ENCODE data around the gene ARTN.

ARTN gene

DNA sequence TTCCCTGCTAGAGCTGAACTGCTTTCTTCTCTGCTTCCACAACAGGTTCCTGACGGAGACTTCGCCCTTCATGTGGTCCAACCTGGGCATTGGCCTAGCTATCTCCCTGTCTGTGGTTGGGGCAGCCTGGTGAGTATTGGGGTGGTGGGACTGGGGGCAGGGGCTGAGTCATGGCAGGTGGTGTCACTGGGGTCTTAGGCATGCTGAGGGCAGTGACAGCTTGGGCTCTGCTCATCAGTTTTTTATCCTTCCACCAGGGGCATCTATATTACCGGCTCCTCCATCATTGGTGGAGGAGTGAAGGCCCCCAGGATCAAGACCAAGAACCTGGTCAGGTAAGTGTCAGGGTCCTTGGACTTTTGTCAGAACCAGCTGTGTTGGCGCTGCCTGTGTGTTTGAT lies 42.4 kb downstream of the ARTN start:
- TF ChIP-seq POLR2A (IDR thresholded peaks at IDR 0.05; ENCODE audit: low read depth, low read length) = no peak
- DNase-seq (ENCODE audit: insufficient read length, low spot score) (no peak), FAIRE-seq (no peak)

DNA sequence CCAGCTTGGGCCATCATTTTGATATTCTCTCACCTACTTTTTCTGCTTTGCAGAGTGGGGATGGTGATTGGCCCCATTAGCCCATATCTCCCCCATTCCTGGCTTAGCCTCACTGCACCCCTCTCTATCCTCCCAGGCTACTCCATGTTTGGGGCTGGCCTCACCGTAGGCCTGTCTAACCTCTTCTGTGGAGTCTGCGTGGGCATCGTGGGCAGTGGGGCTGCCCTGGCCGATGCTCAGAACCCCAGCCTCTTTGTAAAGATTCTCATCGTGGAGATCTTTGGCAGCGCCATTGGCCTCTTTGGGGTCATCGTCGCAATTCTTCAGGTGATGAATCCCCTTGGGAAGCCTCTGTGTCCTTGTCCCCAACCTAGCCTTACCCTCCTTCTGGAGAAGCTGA lies 43.3 kb downstream of the ARTN start:
- FAIRE-seq = no peak
- TF ChIP-seq POLR2A (IDR thresholded peaks at IDR 0.05; ENCODE audit: low read depth, low read length) = no peak

GRCh38 chr1:43977376-43978263 lies 44.0 kb downstream of the ARTN start:
- DNase-seq (ENCODE audit: insufficient read length, low spot score) (no peak), FAIRE-seq (no peak)
- TF ChIP-seq POLR2A (IDR thresholded peaks at IDR 0.05; ENCODE audit: low read depth, low read length) = no peak

More for the DNA sequence above, 43.3 kb downstream of the ARTN start:
- DNase-seq (ENCODE audit: insufficient read length, low spot score) = no peak

DNA sequence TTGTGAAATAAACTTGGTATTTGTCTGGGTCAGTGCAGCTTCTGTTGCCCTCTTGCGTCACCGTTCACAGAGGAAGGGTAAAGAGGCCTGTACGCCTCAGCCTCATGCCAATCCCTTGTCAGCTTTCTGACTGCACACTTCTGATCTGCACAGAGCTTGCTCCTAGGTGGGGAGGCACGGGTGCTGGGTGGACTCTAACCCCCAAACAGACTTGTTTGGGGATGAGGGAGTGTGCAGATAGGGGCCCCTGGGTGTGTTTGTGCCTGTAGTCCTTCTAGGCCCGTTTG lies 44.6 kb downstream of the ARTN start:
- no peak for TF ChIP-seq POLR2A (IDR thresholded peaks at IDR 0.05; ENCODE audit: low read depth, low read length)
- DNase-seq (ENCODE audit: insufficient read length, low spot score) (no peak), FAIRE-seq (no peak)

DNA sequence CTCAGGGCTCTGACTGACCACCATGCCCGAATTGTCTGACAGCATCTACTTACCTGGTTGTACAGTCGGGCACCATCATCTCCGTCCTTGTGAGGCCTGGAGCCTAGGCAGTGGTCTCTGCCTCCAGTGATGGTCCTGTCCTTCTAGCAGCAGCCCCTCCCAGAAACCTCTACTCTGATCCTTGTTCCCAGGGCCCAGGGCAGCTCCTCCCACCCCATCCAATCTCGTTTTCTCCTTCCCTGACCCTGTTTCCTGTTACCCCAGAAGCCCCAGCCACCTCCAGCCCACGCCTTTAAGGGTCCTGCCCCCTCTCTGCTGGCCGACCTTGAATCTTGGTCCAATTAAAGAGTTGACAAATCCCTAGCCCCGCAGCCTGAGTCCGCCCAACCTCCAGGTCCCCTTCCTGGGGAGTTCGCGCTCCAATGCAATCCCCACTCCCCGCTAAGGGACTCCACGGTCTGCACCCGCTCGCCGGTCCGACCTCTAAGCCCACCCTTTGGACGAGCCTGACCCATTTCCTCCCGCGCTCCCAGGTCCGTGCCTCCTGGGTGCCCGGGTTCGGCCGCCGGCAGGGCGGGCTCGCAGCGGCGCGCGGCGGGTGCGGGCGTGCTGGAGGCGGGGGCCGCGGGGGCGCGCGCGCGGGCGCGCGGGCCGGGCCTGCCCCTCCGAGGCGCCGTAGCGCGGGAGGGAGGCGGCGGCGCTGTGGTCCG lies 45.1 kb downstream of the ARTN start, which contains the start of gene B4GALT2:
B4GALT2 (plus strand) TSS at position 660 of the 710 bp plus-strand sequence. CDS start 1,951 bp downstream, outside the sequence.
- FAIRE-seq = no peak
- TF ChIP-seq POLR2A (IDR thresholded peaks at IDR 0.05; ENCODE audit: low read depth, low read length) = no peak
- peak; percentile 78 for DNase-seq (ENCODE audit: insufficient read length, low spot score)

- TF ChIP-seq POLR2A (IDR thresholded peaks at IDR 0.05; ENCODE audit: low read depth, low read length) = 0 out of 2 replicates have a peak, but pooled peaks have one; percentile 4
- DNase-seq (ENCODE audit: insufficient read length, low spot score) (no peak), FAIRE-seq (no peak)
These were observed 45.6 kb downstream of the ARTN start for GRCh38 chr1:43979261-43979527.

GRCh38 chr1:43979528-43980254 lies 46.1 kb downstream of the ARTN start:
- no peak for FAIRE-seq
- DNase-seq (ENCODE audit: insufficient read length, low spot score) = peak; percentile 82
- TF ChIP-seq POLR2A (IDR thresholded peaks at IDR 0.05; ENCODE audit: low read depth, low read length) = no peak; the same call in none of the 2 replicates

DNA sequence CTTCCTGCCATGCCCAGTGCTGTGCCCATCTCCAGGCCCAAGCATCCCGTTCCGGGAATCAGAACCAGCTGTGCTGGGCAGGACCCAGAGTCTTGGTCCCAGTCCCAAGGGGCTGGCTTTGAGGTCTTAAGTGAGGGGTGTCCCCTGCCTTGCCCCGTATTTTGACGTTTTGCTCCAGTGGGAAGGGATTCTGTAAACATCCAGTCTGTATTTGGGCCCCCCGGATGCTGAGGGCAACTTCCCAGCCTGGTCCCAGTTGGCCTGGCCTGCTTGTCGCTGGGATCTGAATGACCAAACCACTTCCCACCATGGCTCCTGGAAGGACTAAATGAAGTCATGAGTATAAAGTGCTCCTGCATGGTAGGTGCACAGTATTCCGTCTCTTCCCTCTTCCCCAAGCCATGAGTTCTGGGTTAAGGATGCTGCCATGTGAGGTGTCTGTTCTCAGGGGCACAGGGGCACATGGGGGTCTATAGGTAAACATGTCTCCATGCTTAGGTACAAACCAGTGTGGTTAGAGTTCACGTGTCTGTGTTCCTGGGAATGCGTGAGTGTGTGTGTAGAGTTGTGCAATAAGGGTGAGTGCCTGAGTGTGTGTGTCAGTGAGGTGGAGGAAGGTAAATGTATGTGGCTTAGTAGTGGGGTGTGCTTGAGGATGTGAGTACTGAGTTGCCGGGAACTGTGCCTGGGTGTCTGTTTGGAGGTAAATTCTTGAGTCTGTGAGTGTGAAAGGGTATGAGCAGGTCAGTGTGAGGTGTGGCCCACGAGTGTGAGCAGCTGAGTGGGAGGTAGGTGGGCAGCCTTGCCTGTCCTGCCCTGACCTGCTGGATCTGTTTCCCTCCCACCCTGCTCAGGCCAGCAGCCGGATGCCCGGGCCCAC lies 46.9 kb downstream of the ARTN start:
- TF ChIP-seq POLR2A (IDR thresholded peaks at IDR 0.05; ENCODE audit: low read depth, low read length) = no peak
- DNase-seq (ENCODE audit: insufficient read length, low spot score) (no peak), FAIRE-seq (no peak)

DNA sequence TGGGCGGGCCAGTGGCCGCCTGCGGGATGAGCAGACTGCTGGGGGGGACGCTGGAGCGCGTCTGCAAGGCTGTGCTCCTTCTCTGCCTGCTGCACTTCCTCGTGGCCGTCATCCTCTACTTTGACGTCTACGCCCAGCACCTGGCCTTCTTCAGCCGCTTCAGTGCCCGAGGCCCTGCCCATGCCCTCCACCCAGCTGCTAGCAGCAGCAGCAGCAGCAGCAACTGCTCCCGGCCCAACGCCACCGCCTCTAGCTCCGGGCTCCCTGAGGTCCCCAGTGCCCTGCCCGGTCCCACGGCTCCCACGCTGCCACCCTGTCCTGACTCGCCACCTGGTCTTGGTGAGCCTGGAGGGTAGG lies 47.5 kb downstream of the ARTN start:
- no peak for DNase-seq (ENCODE audit: insufficient read length, low spot score)
- TF ChIP-seq POLR2A (IDR thresholded peaks at IDR 0.05; ENCODE audit: low read depth, low read length) = no peak
- no peak for FAIRE-seq

- FAIRE-seq (no peak), DNase-seq (ENCODE audit: insufficient read length, low spot score) (no peak)
- no peak for TF ChIP-seq POLR2A (IDR thresholded peaks at IDR 0.05; ENCODE audit: low read depth, low read length)
These were observed 48.0 kb downstream of the ARTN start for GRCh38 chr1:43981636-43982035.

DNA sequence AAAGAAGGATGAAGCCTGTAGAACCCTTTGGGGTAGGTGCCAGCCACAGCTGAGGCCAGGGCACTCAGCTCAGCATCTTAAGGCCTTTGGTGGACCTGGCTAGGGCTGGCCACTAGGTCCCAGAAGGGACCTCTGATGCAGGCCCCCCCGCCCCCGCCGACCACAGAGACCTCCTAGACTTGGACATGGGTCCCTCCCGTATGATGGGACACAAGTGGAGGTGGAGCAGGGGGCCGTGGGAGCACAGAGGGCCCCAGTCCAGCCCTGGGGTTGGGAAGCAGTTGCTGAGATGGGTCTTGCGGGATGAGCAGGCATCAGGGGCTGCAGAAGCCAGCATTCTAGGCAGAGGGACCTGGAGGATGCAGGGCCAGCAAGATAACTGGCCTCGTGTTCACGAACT lies 48.6 kb downstream of the ARTN start:
- no peak for DNase-seq (ENCODE audit: insufficient read length, low spot score)
- no peak for FAIRE-seq
- TF ChIP-seq POLR2A (IDR thresholded peaks at IDR 0.05; ENCODE audit: low read depth, low read length) = no peak

- FAIRE-seq = no peak
- no peak for TF ChIP-seq POLR2A (IDR thresholded peaks at IDR 0.05; ENCODE audit: low read depth, low read length)
- no peak for DNase-seq (ENCODE audit: insufficient read length, low spot score)
These were observed 49.2 kb downstream of the ARTN start for GRCh38 chr1:43982808-43983207.

DNA sequence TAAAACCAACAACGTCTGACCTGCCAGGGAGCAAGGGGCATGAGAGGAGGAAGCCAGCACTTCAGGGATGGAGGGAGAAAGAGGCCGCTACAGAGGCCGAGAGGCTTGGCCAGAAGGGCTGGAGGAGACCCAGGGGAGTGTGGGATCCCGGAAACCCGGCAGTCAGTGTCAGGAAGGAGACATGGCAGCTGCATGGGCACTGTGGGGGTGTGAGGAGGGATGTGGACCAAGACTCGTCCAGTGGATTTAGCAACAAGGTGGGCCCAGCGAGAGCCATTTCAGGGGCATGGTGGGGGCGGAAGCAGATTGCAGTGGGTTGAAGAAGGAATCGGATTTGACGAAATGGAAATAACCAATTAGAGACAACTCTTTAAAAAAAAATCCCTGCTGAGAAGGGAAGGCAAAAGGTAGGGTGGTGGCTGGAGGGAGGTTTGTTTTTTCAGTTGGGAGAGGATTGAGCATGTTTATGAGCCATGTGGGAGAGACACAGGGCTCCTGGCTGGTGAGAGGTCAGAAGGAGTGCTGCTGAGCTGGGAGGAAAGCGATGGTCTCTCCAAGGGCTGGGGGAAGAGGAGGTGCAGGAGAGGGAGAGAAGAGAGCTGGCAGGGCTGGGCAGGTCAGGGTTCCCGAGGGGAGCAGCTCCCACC lies 49.8 kb downstream of the ARTN start:
- FAIRE-seq (no peak), DNase-seq (ENCODE audit: insufficient read length, low spot score) (no peak)
- TF ChIP-seq POLR2A (IDR thresholded peaks at IDR 0.05; ENCODE audit: low read depth, low read length) = no peak
